HEK293 (cell line): ENCODE measurements around the gene CHFR.

Source experiments
- CTCF ChIA-PET: fragments of 350-600 bp; formaldehyde crosslinking; extraction: SDS; loops from one replicate; lab custom pipeline; 2021; ENCODE audit warnings: antibody characterized with exemption; lab: Yijun Ruan, JAX
- POLR2A ChIA-PET: fragments of 300-600 bp; formaldehyde crosslinking; extraction: SDS; loops from one replicate; lab custom pipeline; 2020; ENCODE audit warnings: antibody characterized with exemption, inconsistent platforms; lab: Yijun Ruan, JAX
- H3K27ac ChIP-seq: fragments of 200-500 bp; sonication (Bioruptor generic); 2 replicates; pipeline ENCODE4 v1.5.1; 2014; ENCODE audit warnings: low read depth, low read length, control low read depth, inconsistent platforms; ENCODE audit errors: extremely low read depth
- H3K36me3 ChIP-seq, 2 experiments: fragments of 200-500 bp in 1 of 2; sonication (Bioruptor generic) in 1 of 2; 1 replicate in 1 of 2; 2 replicates in 1 of 2; pipeline ENCODE4 v1.5.1; 2014 to 2017; ENCODE audit warnings: inconsistent platforms in 2 of 2, low read length in 2 of 2; ENCODE audit not compliant: control insufficient read depth in 2 of 2, insufficient read depth in 1 of 2
- H3K4me1 ChIP-seq: fragments of 200-500 bp; sonication (Bioruptor generic); 2 replicates; pipeline ENCODE4 v1.5.1; 2014; ENCODE audit warnings: mild to moderate bottlenecking, low read length, inconsistent platforms; ENCODE audit not compliant: control insufficient read depth, insufficient read depth
- H3K4me3 ChIP-seq: 2 replicates; pipeline ENCODE4 v1.5.1; 2011; ENCODE audit warnings: low read depth, mild to moderate bottlenecking, control low read depth, low read length, moderate library complexity
- H3K9me3 ChIP-seq: fragments of 200-500 bp; sonication (Bioruptor generic); 2 replicates; pipeline ENCODE4 v1.5.1; 2014; ENCODE audit warnings: low read depth, low read length, inconsistent platforms; ENCODE audit not compliant: control insufficient read depth, insufficient read depth
- ELK4 ChIP-seq: IDR thresholded peaks from 2 replicates; pipeline ENCODE4 v1.6.1; 2011; ENCODE audit warnings: mild to moderate bottlenecking, low read depth, low read length, borderline replicate concordance
- KLF1 ChIP-seq: fragments of 450-650 bp; formaldehyde crosslinking; IDR thresholded peaks from 2 replicates; pipeline ENCODE4 v1.5.1; 2016; ENCODE audit warnings: missing biosample characterization, missing genetic modification characterization
- KLF8 ChIP-seq: fragments of 450-650 bp; formaldehyde crosslinking; IDR thresholded peaks from 2 replicates; pipeline ENCODE4 v1.5.1; 2016; ENCODE audit warnings: missing biosample characterization, missing genetic modification characterization
- KLF9 ChIP-seq: fragments of 450-650 bp; formaldehyde crosslinking; IDR thresholded peaks from 2 replicates; pipeline ENCODE4 v1.5.1; 2016; ENCODE audit warnings: missing biosample characterization, missing genetic modification characterization, low read depth
- MEIS1 ChIP-seq: sonication (generic); formaldehyde crosslinking; IDR thresholded peaks from 2 replicates; pipeline ENCODE4 v1.8.1; 2022; ENCODE audit warnings: missing genetic modification reagents, mild to moderate bottlenecking, borderline replicate concordance
- PRDM2 ChIP-seq: fragments of 450-650 bp; formaldehyde crosslinking; IDR thresholded peaks from 2 replicates; pipeline ENCODE4 v1.5.1; 2016; ENCODE audit warnings: missing biosample characterization, missing genetic modification characterization, borderline replicate concordance
- YY1 ChIP-seq: fragments of 450-650 bp; formaldehyde crosslinking; IDR thresholded peaks from 2 replicates; pipeline ENCODE4 v1.5.1; 2018; ENCODE audit warnings: missing biosample characterization, missing genetic modification characterization
- ZFP3 ChIP-seq: fragments of 450-650 bp; formaldehyde crosslinking; IDR thresholded peaks from 2 replicates; pipeline ENCODE4 v1.5.1; 2016; ENCODE audit warnings: low read depth, missing biosample characterization, missing genetic modification characterization
- ZFP37 ChIP-seq: fragments of 450-650 bp; formaldehyde crosslinking; IDR thresholded peaks from 2 replicates; pipeline ENCODE4 v1.5.1; 2016; ENCODE audit warnings: missing biosample characterization, missing genetic modification characterization
- ZIC2 ChIP-seq: fragments of 450-650 bp; formaldehyde crosslinking; IDR thresholded peaks from 2 replicates; pipeline ENCODE4 v1.5.1; 2016; ENCODE audit warnings: missing biosample characterization, missing genetic modification characterization
- ZNF112 ChIP-seq: fragments of 450-650 bp; formaldehyde crosslinking; IDR thresholded peaks from 2 replicates; pipeline ENCODE4 v1.5.0; 2017; ENCODE audit warnings: missing biosample characterization, missing genetic modification characterization
- ZNF121 ChIP-seq: fragments of 450-650 bp; formaldehyde crosslinking; IDR thresholded peaks from 2 replicates; pipeline ENCODE4 v1.5.1; 2016; ENCODE audit warnings: missing biosample characterization, missing genetic modification characterization
- ZNF138 ChIP-seq: fragments of 450-650 bp; formaldehyde crosslinking; IDR thresholded peaks from 2 replicates; pipeline ENCODE4 v1.5.1; 2016; ENCODE audit warnings: missing biosample characterization, missing genetic modification characterization, borderline replicate concordance
- ZNF341 ChIP-seq: fragments of 450-650 bp; formaldehyde crosslinking; IDR thresholded peaks from 2 replicates; pipeline ENCODE4; 2016; ENCODE audit warnings: low read depth, missing biosample characterization, missing genetic modification characterization
- ZNF366 ChIP-seq: fragments of 450-650 bp; formaldehyde crosslinking; conservative IDR thresholded peaks from 2 replicates; pipeline ENCODE4 v1.5.1; 2016; ENCODE audit warnings: missing biosample characterization, missing genetic modification characterization
- ZNF394 ChIP-seq: fragments of 450-650 bp; formaldehyde crosslinking; IDR thresholded peaks from 2 replicates; pipeline ENCODE4 v1.5.1; 2016; ENCODE audit warnings: missing biosample characterization, missing genetic modification characterization, mild to moderate bottlenecking, moderate library complexity, borderline replicate concordance
- ZNF423 ChIP-seq: fragments of 450-650 bp; formaldehyde crosslinking; IDR thresholded peaks from 2 replicates; pipeline ENCODE4 v1.5.1; 2016; ENCODE audit warnings: missing biosample characterization, missing genetic modification characterization
- ZNF48 ChIP-seq: fragments of 450-650 bp; formaldehyde crosslinking; IDR thresholded peaks from 2 replicates; pipeline ENCODE4 v1.5.1; 2016; ENCODE audit warnings: missing biosample characterization, missing genetic modification characterization
- ZNF555 ChIP-seq: fragments of 450-650 bp; formaldehyde crosslinking; conservative IDR thresholded peaks from 2 replicates; pipeline ENCODE4 v1.5.1; 2017; ENCODE audit warnings: missing biosample characterization, mild to moderate bottlenecking, missing genetic modification characterization, inconsistent platforms
- ZNF600 ChIP-seq: fragments of 450-650 bp; formaldehyde crosslinking; IDR thresholded peaks from 2 replicates; pipeline ENCODE4 v1.5.1; 2016; ENCODE audit warnings: missing biosample characterization, missing genetic modification characterization
- ZNF621 ChIP-seq: fragments of 450-650 bp; formaldehyde crosslinking; IDR thresholded peaks from 2 replicates; pipeline ENCODE4 v1.5.1; 2017; ENCODE audit warnings: missing biosample characterization, missing genetic modification characterization
- ZNF658 ChIP-seq: fragments of 450-650 bp; formaldehyde crosslinking; IDR thresholded peaks from 2 replicates; pipeline ENCODE4; 2016; ENCODE audit warnings: missing biosample characterization, missing genetic modification characterization
- ZNF692 ChIP-seq: fragments of 450-650 bp; formaldehyde crosslinking; IDR thresholded peaks from 2 replicates; pipeline ENCODE4 v1.5.1; 2016; ENCODE audit warnings: missing biosample characterization, missing genetic modification characterization
- ZNF704 ChIP-seq: fragments of 450-650 bp; formaldehyde crosslinking; IDR thresholded peaks from 2 replicates; pipeline ENCODE4 v1.5.1; 2016; ENCODE audit warnings: missing biosample characterization, missing genetic modification characterization
- ZNF768 ChIP-seq: fragments of 450-650 bp; formaldehyde crosslinking; IDR thresholded peaks from 2 replicates; pipeline ENCODE4 v1.5.1; 2018; ENCODE audit warnings: missing biosample characterization, mild to moderate bottlenecking, missing genetic modification characterization
- ZSCAN23 ChIP-seq: fragments of 450-650 bp; formaldehyde crosslinking; IDR thresholded peaks from 2 replicates; pipeline ENCODE4 v1.5.1; 2016; ENCODE audit warnings: missing biosample characterization, missing genetic modification characterization
- TF ChIP-seq, protein P1 (sequence below): fragments of 450-650 bp; formaldehyde crosslinking; IDR thresholded peaks from 2 replicates; pipeline ENCODE4 v1.5.1; 2016; ENCODE audit warnings: missing biosample characterization, missing genetic modification characterization
- TF ChIP-seq, protein P2 (sequence below): fragments of 450-650 bp; formaldehyde crosslinking; IDR thresholded peaks from 2 replicates; pipeline ENCODE4 v1.5.1; 2016; ENCODE audit warnings: missing biosample characterization, missing genetic modification characterization

The CHFR gene

GRCh38 chr12:132804426-132804861, 83.0 kb downstream of the CHFR start:
- ChIA-PET CTCF (no interaction called here), POLR2A (no interaction called here)
- Histone ChIP-seq H3K36me3 (peaks cover 30 to 80% of the 10 kb centered on the region in 2 experiments), H3K4me1 (no peaks in the 10 kb centered on the region), H3K4me3 (no peak overlapping the region), H3K27ac (no peak overlapping the region), H3K9me3 (no peaks in the 10 kb centered on the region)
- no peak for TF ChIP-seq ZNF394 (tag by site-specific recombination)
- TF ChIP-seq ZNF658 (tag by site-specific recombination) = no peak
- TF ChIP-seq, protein P1, sequence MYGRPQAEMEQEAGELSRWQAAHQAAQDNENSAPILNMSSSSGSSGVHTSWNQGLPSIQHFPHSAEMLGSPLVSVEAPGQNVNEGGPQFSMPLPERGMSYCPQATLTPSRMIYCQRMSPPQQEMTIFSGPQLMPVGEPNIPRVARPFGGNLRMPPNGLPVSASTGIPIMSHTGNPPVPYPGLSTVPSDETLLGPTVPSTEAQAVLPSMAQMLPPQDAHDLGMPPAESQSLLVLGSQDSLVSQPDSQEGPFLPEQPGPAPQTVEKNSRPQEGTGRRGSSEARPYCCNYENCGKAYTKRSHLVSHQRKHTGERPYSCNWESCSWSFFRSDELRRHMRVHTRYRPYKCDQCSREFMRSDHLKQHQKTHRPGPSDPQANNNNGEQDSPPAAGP (tag by site-specific recombination) = 0 out of 2 replicates have a peak, but pooled peaks have one; percentile 45
- no peak for TF ChIP-seq ZNF48 (tag by site-specific recombination)
- TF ChIP-seq YY1 (tag by site-specific recombination) = no peak
- TF ChIP-seq ZNF600 = no peak
- TF ChIP-seq ZIC2 (tag by site-specific recombination) = no peak
- no peak for TF ChIP-seq ZFP3 (tag by site-specific recombination)
- no peak for TF ChIP-seq ZNF112 (tag by site-specific recombination)
- no peak for TF ChIP-seq ZSCAN23 (tag by site-specific recombination)
- no peak for TF ChIP-seq PRDM2 (tag by site-specific recombination)
- no peak for TF ChIP-seq ZNF704 (tag by site-specific recombination)
- no peak for TF ChIP-seq ZFP37 (tag by site-specific recombination)
- no peak for TF ChIP-seq ELK4
- TF ChIP-seq ZNF692 (tag by site-specific recombination) = no peak
- TF ChIP-seq MEIS1 (CRISPR knock-in tag) = no peak
- no peak for TF ChIP-seq ZNF423
- no peak for TF ChIP-seq ZNF366 (tag by site-specific recombination)
- TF ChIP-seq ZNF138 (tag by site-specific recombination) = no peak
- TF ChIP-seq KLF8 (tag by site-specific recombination) = peak; percentile 48; the same call in 1 of the 2 replicates
- no peak for TF ChIP-seq ZNF768 (tag by site-specific recombination)
- TF ChIP-seq KLF1 (tag by site-specific recombination) = peak; percentile 94
- TF ChIP-seq ZNF555 (tag by site-specific recombination) = no peak
- peak; percentile 62 for TF ChIP-seq KLF9
- TF ChIP-seq ZNF121 = no peak
- no peak for TF ChIP-seq ZNF621 (tag by site-specific recombination)
- TF ChIP-seq, protein P2, sequence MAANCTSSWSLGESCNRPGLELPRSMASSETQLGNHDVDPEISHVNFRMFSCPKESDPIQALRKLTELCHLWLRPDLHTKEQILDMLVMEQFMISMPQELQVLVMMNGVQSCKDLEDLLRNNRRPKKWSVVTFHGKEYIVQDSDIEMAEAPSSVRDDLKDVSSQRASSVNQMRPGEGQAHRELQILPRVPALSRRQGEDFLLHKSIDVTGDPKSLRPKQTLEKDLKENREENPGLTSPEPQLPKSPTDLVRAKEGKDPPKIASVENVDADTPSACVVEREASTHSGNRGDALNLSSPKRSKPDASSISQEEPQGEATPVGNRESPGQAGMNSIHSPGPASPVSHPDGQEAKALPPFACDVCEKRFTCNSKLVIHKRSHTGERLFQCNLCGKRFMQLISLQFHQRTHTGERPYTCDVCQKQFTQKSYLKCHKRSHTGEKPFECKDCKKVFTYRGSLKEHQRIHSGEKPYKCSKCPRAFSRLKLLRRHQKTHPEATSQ (tag by site-specific recombination) = no peak
- TF ChIP-seq ZNF341 (tag by site-specific recombination) = no peak
